ENCODE measurements around the gene TMX2. TPM values are rescaled to one million over a fixed set of nuclear protein-coding genes. Genes with fewer than 3 reads are reported as not detected.

TMX2 gene, protein sequence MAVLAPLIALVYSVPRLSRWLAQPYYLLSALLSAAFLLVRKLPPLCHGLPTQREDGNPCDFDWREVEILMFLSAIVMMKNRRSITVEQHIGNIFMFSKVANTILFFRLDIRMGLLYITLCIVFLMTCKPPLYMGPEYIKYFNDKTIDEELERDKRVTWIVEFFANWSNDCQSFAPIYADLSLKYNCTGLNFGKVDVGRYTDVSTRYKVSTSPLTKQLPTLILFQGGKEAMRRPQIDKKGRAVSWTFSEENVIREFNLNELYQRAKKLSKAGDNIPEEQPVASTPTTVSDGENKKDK
- 147 to 161 TPM (median 155 TPM) in 5 replicates for total RNA-seq (2022; extraction: Qiagen RNA extraction; ENCODE audit: low read depth)

DNA sequence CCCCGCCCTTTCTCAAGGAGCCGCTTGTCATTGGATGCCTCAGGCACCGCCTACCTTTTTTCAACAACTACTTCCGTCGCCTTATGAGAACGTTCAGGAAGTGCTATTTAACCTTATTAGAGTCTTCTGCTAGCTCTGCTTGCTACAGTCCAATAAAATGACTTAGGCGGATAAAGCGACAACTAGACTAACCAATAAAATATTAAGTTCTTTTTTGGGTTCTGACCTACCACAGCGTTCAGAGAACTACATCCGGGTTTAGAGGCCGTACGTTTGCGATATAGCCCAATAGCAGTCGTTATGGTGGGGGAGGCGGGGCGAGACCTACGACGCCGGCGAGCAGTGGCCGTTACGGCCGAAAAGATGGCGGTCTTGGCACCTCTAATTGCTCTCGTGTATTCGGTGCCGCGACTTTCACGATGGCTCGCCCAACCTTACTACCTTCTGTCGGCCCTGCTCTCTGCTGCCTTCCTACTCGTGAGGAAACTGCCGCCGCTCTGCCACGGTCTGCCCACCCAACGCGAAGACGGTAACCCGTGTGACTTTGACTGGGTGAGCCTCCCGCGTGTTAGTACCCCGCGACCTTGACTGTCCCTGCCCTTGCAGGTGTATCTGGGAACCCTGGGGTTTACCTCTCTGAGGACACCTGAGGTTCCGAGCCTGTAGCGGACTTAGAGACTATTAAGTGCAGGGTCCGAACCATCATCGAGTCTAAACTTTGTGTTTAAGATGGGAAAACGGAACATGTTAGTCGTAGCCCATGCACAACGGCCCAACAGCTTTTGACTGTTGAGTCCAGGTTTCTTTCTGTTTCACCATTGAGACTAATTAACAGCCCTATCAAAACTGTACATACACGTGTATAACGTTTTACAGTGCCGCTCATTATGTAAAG lies at the start of gene TMX2:
TSS of gene TMX2 (plus strand) at position 338 of the 895 bp plus-strand sequence. CDS start at position 364, 26 bp downstream.

DNA sequence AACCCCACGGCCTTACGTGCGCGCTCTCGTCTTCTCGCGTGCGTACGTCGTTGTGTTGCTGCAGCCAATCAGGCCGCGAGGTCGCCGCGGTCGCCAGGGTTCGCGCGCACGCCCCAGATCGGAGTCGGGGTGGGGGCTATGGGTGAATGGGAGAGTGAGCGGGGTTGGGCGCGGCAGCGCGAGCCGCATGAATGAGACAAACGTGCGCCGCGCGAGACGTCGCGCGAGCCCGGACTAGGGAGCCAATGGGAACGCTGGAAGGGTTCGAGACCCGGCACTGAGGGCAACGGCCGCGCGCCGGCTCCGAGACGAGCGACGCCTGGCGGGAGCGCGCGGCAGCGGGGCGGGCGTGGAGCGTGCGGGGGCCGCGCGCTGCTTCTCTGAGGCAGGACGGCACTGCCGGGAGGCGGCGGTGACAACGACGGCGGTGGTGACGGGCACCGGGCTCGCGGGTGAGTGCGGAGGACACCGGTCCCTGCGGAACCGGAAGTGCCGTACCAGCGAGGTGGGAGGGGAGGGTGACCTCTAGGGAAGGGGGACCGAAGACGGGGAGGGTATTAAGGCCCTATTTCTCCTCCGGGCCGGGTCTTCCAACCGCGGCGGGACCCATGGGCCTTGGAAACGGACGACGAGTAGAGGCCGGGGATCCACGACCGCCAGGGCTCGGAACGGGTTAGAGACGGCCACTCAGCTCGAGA lies 44.5 kb upstream of the TMX2 start, which contains the start of gene ZDHHC5:
TSS of gene ZDHHC5 (plus strand) at position 379 of the 698 bp plus-strand sequence. CDS start 4,977 bp downstream, outside the sequence.

DNA sequence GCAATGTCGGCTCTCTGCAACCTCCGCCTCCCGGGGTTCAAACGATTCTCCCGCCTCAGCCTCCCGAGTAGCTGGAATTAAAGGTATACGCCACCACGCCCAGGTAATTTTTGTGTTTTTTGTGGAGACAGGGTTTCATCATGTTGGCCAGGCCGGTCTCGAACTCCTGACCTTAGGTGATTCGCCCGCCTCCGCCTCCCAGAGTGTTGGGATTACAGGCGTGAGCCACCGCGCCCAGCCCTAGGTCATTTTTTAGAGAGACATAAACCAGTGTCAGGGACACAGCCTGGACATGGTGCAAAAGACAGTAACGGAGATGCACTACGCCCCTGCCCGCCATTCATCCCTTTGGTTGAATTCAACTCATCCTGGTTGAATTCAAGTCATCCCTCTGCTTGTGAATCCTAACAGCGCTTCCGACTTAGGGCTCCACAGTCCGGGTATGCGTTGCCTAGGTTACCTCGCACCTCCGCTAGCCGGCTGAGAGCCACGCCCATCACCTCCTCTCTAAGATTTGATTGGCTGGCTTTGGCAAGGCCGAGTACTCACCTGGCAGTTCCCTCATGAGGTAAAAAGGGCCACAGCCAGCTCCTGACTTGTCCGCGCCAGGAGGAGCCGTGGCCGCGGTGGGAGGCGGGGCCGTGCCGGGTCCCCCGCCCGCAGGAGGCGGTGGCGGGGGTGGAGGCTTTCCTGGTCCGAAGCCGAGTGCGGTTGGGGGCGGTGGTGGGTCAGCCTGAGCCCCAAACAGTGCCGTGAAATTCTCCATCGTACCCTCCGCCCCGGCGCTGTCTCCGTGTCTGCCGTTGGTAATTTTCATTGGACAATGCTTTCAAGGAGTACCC lies 758 bp upstream of the TMX2 start, which contains the start of gene MED19:
TSS of gene MED19 (minus strand) at position 802 of the 842 bp plus-strand sequence. CDS start at position 766, 36 bp downstream.

DNA sequence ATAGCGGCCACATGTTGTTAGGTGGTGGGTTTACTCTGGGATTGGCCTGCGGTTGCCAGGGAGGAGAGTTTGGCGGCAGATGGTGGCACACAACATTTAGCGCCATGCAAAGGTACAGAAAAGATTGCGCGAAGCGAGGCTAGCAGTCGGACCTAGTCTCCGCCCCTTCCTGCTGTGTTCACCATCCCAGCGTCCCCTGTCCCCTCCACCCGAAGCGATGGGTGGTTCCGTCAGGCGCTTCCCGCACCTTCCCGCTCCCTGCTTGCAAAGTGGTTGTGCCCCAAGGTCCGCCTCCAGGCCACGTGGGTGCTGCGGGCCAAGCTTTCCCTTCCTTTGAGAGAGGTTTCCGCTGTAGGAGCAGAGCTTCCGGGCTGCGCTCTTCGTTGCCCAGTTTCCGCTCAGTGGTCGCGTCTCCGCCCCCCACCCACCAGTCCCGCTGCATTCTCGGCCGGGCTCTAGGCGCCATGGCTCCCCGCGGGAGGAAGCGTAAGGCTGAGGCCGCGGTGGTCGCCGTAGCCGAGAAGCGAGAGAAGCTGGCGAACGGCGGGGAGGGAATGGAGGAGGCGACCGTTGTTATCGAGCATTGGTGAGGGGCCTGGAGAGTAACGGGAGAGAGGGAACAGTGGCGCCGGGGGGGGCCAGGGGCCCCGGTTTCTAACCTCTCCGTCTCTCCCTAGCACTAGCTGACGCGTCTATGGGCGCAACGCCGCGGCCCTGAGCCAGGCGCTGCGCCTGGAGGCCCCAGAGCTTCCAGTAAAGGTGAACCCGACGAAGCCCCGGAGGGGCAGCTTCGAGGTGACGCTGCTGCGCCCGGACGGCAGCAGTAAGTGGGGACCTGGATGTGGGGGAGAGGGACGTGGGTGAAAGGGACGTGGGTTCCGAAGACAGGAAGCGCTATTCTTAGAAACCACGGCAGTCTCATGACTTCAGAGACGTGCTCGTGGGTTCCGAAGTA lies 29.0 kb downstream of the TMX2 start, which contains the start of gene SELENOH:
TSS of gene SELENOH (plus strand) at position 360 of the 955 bp plus-strand sequence. CDS start at position 465, 105 bp downstream.

DNA sequence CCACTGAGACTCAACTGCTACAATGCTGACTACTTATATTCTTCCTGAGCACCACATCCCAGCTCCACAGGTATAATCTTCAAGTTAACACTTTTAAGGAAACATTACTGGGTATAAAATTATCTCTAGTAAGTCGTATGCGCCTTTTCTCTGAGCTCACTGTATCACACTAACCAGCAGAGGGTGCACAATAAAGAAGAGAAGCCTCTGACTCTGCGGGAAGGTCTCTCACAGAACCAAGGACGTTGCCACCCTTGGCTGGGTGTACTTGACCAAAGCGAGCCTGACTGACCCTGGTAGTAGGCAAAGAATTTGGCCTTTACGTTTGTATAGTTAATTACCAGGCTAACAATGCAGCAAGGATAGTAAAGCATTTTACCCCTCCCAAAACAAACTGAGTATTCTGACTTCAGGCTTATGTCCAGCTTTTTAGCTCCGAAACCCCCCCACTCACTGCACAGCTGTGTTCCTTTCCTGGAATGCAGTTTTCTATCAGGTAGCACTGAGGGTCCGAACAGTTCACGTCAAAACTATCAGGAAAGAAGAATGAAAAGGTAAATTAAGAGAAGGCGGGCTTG lies 39.4 kb downstream of the TMX2 start, which contains the start of gene BTBD18:
TSS of gene BTBD18 (minus strand) at position 144 of the 578 bp plus-strand sequence. CDS start 631 bp downstream, outside the sequence.

DNA sequence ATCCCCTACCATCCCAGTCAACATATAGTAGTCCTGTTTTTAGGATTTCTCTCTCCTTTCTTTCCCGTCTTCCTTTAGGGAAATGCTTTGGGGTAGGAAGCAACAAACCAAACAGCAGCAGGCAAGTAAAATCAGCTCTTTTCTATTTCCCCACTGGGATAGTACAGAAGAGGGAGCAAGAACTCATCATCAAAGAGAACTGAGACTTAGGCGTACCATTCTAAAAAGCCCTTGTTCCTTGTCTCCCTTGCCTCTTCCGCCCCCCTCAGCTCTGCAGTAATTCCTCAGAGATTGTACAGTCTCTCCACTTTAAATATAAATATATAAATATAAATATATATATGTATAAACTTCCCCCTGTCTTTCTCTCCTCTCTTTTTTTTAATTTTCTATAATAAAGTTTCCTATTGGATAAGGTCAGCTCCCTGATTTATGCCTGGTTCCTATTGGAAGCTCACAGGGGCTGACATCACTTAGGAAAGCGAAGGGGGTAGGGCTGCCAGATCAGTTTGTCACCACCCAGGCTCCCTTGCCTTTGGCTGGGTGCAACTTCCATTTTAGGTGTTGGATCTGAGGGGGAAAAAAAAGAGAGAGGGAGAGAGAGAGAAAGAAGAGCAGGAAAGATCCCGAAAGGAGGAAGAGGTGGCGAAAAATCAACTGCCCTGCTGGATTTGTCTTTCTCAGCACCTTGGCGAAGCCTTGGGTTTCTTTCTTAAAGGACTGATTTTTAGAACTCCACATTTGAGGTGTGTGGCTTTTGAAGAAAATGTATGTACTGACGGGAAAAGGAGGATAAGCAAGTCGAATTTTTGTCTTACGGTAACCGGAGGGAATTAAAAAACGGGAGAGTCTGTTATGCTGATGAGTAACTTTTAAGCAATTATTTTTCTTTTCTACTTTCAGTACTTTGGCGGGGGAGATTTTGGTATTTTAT lies 49.2 kb downstream of the TMX2 start, which contains the start of gene CTNND1:
TSS of gene CTNND1 (plus strand) at position 502 of the 934 bp plus-strand sequence. CDS start 29,677 bp downstream, outside the sequence.

Other genes starting within 250 kb of the TMX2 start
- gene SLC43A1, start 196.9 kb upstream of the TMX2 start, total RNA-seq (2022; extraction: Qiagen RNA extraction; ENCODE audit: low read depth) = 1.9 to 2.8 TPM (median 2.6 TPM) in 5 replicates
- 141 to 185 TPM (median 160 TPM) in 5 replicates for gene TIMM10, start 181.8 kb upstream of the TMX2 start, total RNA-seq (2022; extraction: Qiagen RNA extraction; ENCODE audit: low read depth)
- not detected in 5 replicates for gene SMTNL1, start 175.0 kb upstream of the TMX2 start, total RNA-seq (2022; extraction: Qiagen RNA extraction; ENCODE audit: low read depth)
- 35.0 to 43.1 TPM (median 41.4 TPM) in 5 replicates for gene UBE2L6, start 144.9 kb upstream of the TMX2 start, total RNA-seq (2022; extraction: Qiagen RNA extraction; ENCODE audit: low read depth)
- 0.34 to 1.2 TPM (median 0.87 TPM) in 5 replicates for gene SERPING1, start 114.9 kb upstream of the TMX2 start, total RNA-seq (2022; extraction: Qiagen RNA extraction; ENCODE audit: low read depth)
- gene YPEL4, start 62.7 kb upstream of the TMX2 start, total RNA-seq (2022; extraction: Qiagen RNA extraction; ENCODE audit: low read depth) = 0.11 to 0.59 TPM (median 0.32 TPM) in 4 of 5 replicates, not detected in the other
- gene CLP1, start 54.8 kb upstream of the TMX2 start, total RNA-seq (2022; extraction: Qiagen RNA extraction; ENCODE audit: low read depth) = 25.7 to 31.9 TPM (median 29.2 TPM) in 5 replicates
- gene ZDHHC5, start 44.5 kb upstream of the TMX2 start, total RNA-seq (2022; extraction: Qiagen RNA extraction; ENCODE audit: low read depth) = 68.1 to 74.7 TPM (median 71.7 TPM) in 5 replicates
- 28.4 to 31.4 TPM (median 30.2 TPM) in 5 replicates for gene MED19, start 378 bp upstream of the TMX2 start, total RNA-seq (2022; extraction: Qiagen RNA extraction; ENCODE audit: low read depth)
- 119 to 155 TPM (median 142 TPM) in 5 replicates for gene SELENOH, start 28.9 kb downstream of the TMX2 start, total RNA-seq (2022; extraction: Qiagen RNA extraction; ENCODE audit: low read depth)
- gene BTBD18, start 39.2 kb downstream of the TMX2 start, total RNA-seq (2022; extraction: Qiagen RNA extraction; ENCODE audit: low read depth) = not detected in 5 replicates
- gene CTNND1, start 49.2 kb downstream of the TMX2 start, total RNA-seq (2022; extraction: Qiagen RNA extraction; ENCODE audit: low read depth) = 56.1 to 71.0 TPM (median 67.5 TPM) in 5 replicates